Measurements from ENCODE around the gene FRMD5. TPM values are rescaled to one million over a fixed set of nuclear protein-coding genes. Genes with fewer than 3 reads are reported as not detected.
"Not testable (repeated sequence)": the region's sequence is repeated elsewhere in the genome, so short reads cannot be mapped to it uniquely, and the experiment has no call there.

The FRMD5 gene
- total and polyA plus RNA-seq, 7 donors, result under 0.01 to 0.01 TPM; not detected in 5

- Histone ChIP-seq H3K27me3 (ENCODE audit: insufficient read depth in 3 of 3, low read length in 2 of 3) (no peaks in the 10 kb centered on the region), H3K4me3 (no peak overlapping the region), H3K9me3 (no peaks in the 10 kb centered on the region), H3K36me3 (ENCODE audit: insufficient read depth in 1 of 2, low read depth in 1 of 2) (no peaks in the 10 kb centered on the region), H3K4me1 (no peaks in the 10 kb centered on the region), H3K27ac (no peak overlapping the region)
- WGBS, 3 donors, result 95 to 100% (median 96%) methylated on average over 3 of the region's 3 CpGs
- TF ChIP-seq CTCF (IDR thresholded peaks at IDR 0.05), result no peak
- intact Hi-C loops (cut with DNase I), result no loop called here
- no peak for ATAC-seq
- no peak for DNase-seq
Measured at GRCh38 chr15:43851251-43851650, 343.8 kb downstream of the FRMD5 start.

- Histone ChIP-seq H3K27ac (no peak overlapping the region), H3K9me3 (no peaks in the 10 kb centered on the region), H3K27me3 (ENCODE audit: insufficient read depth in 3 of 3, low read length in 2 of 3) (no peaks in the 10 kb centered on the region), H3K36me3 (ENCODE audit: insufficient read depth in 1 of 2, low read depth in 1 of 2) (peaks cover 0 to 5% of the 10 kb centered on the region in 2 donors), H3K4me1 (no peaks in the 10 kb centered on the region), H3K4me3 (no peak overlapping the region)
- no peak for TF ChIP-seq CTCF (IDR thresholded peaks at IDR 0.05)
- no peak for ATAC-seq
- DNase-seq, result no peak
- intact Hi-C loops (cut with DNase I), result no loop called here
Measured at GRCh38 chr15:43845421-43845820, 349.6 kb downstream of the FRMD5 start.

- DNase-seq; H3K4me3 ChIP-seq; H3K36me3 ChIP-seq (ENCODE audit: insufficient read depth in 1 of 2, low read depth in 1 of 2); ATAC-seq; H3K4me1 ChIP-seq; intact Hi-C loops (cut with DNase I); H3K27me3 ChIP-seq (ENCODE audit: insufficient read depth in 3 of 3, low read length in 2 of 3); H3K9me3 ChIP-seq; H3K27ac ChIP-seq: not testable (repeated sequence)
- WGBS, 3 donors, result 82 to 96% (median 94%) methylated on average over 6 of the region's 6 CpGs
Measured at GRCh38 chr15:43832485-43832884, 362.6 kb downstream of the FRMD5 start.

- H3K36me3 ChIP-seq (ENCODE audit: insufficient read depth in 1 of 2, low read depth in 1 of 2); intact Hi-C loops (cut with DNase I); DNase-seq; H3K4me1 ChIP-seq; H3K27me3 ChIP-seq (ENCODE audit: insufficient read depth in 3 of 3, low read length in 2 of 3); H3K4me3 ChIP-seq; H3K9me3 ChIP-seq; ATAC-seq; H3K27ac ChIP-seq: not testable (repeated sequence)
- 87 to 90% (median 90%) methylated on average over 14 of the region's 14 CpGs for WGBS, 3 donors
Measured at GRCh38 chr15:43831519-43832052, 363.5 kb downstream of the FRMD5 start.

GRCh38 chr15:43830691-43831275 lies 364.3 kb downstream of the FRMD5 start:
- H3K4me3 ChIP-seq; H3K36me3 ChIP-seq (ENCODE audit: insufficient read depth in 1 of 2, low read depth in 1 of 2); intact Hi-C loops (cut with DNase I); DNase-seq; H3K27ac ChIP-seq; H3K9me3 ChIP-seq; H3K4me1 ChIP-seq; ATAC-seq: not testable (repeated sequence)
- 93 to 97% (median 94%) methylated on average over 9 of the region's 9 CpGs for WGBS, 3 donors
- H3K27me3 ChIP-seq (ENCODE audit: insufficient read depth in 3 of 3, low read length in 2 of 3), result peaks cover 0 to 15% (median 2%) of the 10 kb centered on the region in 3 donors

- intact Hi-C loops (cut with DNase I), result not testable (repeated sequence)
- 95 to 100% (median 97%) methylated on average over 9 of the region's 9 CpGs for WGBS, 3 donors
Measured at GRCh38 chr15:43829951-43830540, 365.0 kb downstream of the FRMD5 start.

More at GRCh38 chr15:43829951-43830540, 365.0 kb downstream of the FRMD5 start:
- not testable (repeated sequence) for DNase-seq; H3K9me3 ChIP-seq; H3K36me3 ChIP-seq (ENCODE audit: insufficient read depth in 1 of 2, low read depth in 1 of 2); ATAC-seq; H3K4me1 ChIP-seq; H3K4me3 ChIP-seq; H3K27ac ChIP-seq
- H3K27me3 ChIP-seq (ENCODE audit: insufficient read depth in 3 of 3, low read length in 2 of 3), result peaks cover 0 to 20% (median 2%) of the 10 kb centered on the region in 3 donors

Data from psoas muscle (tissue), 8 donors.